Measurements from ENCODE around the gene KIF21B.

Gene KIF21B

DNA sequence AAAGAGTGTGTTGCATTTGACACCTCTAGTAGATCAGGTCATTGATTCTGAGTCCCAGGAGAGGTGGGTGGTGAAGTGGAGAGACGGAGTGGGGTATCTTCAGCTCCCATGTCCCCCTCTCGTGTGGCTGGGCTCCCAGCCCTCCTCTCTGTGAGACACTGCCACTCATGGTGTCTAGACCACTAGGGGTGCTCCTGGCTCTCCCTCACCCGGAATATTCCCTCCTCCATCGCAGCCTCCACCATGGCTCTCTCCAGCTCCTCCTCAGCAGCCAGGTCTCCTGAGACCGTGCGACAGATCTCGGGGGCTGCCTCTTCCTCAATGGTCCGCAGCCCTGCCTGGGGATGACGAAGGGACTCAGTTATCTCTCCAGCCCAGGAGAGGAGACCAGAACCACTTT, 20.6 kb upstream of the KIF21B start:
- no peak for DNase-seq (ENCODE audit: extremely low read depth in 1 of 2, low read depth in 1 of 2)

- no peak for DNase-seq (ENCODE audit: extremely low read depth in 1 of 2, low read depth in 1 of 2)
These were observed 19.4 kb upstream of the KIF21B start for GRCh38 chr1:201042779-201043461.

- no peak for DNase-seq (ENCODE audit: extremely low read depth in 1 of 2, low read depth in 1 of 2)
These were observed 17.5 kb upstream of the KIF21B start for GRCh38 chr1:201041011-201041410.

DNA sequence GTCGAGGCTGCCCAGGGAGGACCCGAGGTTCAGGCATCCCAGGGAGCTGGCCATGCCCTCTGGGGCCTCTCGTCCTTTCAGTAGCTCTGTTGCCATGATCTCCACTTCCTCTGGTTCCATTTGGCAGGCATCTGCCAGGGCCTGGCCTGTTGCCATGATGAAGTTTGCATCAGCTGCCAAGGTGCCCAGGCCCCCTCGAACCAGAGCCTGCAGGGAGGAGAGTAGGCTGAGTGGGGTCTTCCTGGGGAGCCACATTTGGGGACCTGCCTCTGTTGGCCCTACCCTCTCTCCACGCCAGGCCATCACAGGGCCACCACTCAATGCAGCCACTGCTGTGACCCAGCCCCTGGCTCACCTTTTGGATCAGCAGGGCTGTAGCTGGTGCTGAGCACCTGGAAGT, 16.4 kb upstream of the KIF21B start:
- DNase-seq (ENCODE audit: extremely low read depth in 1 of 2, low read depth in 1 of 2) = no peak

GRCh38 chr1:201039418-201039817, 15.9 kb upstream of the KIF21B start:
- no peak for DNase-seq (ENCODE audit: extremely low read depth in 1 of 2, low read depth in 1 of 2)

DNA sequence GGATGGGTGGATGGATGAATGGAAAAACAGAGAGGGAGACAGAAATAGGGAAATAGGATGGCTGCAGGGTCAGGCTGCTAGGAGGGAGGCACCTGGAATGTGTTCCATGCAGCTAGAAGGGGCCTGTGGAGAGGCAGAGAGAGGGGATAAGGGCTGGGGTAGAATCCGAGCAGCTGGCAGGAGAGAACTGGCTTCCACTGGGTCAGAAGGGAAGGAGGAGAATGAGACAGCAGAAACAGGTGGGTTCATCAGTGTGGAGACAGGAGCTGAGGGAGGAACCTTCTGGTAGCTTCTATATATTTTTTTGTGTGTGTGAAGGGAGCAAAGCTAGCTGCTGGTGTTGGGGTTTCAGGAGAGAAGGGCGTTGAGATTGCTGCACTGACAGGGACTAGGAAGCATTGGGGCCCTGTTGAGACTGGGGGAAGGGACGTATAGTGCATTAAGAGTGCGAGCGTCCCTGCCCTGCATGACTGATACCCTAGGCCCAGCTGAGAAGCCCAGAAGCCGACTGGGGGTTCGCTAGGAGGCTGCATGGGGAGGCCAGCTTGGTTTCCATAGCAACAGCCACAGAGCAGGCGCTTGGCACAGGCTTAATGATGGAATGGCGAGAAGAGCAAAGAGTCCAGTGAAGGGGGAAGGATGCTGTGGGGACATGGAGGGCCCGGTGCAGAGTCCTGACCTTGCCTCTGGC, 14.8 kb upstream of the KIF21B start:
- no peak for DNase-seq (ENCODE audit: extremely low read depth in 1 of 2, low read depth in 1 of 2)

DNA sequence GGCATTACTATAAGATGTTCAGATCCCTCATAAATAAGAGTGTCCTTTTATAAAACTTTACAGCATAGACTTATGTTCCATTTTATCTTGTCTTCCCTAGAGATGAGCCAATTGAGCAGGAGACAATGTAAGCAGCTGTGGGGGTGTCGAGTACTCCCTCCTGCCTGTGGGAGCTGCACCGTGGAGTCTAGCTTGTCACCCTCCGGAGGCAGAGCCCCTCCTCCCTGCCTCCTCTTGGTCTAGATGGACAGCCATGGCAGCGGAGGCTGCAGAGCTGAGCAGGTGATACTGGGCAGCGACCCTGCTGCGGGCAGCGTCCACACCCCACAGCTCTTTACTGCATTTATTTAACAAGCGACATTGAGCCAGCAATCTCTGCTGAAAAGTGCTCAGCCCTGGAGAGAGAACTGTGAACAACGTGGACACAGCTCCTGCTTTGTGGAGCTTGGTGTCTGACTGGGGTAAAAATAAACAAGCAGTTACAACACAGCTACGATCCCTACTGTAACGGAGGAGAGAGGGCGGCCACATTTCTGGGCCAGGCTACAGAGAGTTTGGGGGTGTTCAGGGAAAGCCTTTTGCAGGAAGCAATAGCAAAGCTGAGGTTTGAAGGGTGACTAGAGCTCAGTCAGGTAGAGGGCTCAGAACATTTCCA, 12.8 kb upstream of the KIF21B start:
- no peak for DNase-seq (ENCODE audit: extremely low read depth in 1 of 2, low read depth in 1 of 2)

DNA sequence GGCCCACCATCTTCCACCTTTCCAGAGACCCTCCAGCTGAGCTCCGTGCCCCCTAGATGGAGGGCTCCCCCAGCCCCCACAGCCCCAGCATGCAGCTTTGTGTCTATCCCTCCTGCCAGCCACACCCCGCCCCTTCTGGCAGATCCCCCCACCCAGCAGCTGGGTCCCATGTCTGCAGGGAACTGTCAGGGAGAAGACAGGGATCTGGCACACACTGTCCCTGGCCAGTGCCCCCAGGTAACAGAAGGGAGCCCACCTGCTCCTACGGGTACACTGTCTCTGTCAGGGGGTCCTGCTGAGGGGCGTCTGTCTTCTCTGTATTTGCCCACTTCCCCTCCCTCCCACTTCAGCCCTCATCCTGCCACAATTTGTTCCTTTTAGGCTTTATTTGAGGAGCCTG, 11.2 kb upstream of the KIF21B start:
- no peak for DNase-seq (ENCODE audit: extremely low read depth in 1 of 2, low read depth in 1 of 2)

- no peak for DNase-seq (ENCODE audit: extremely low read depth in 1 of 2, low read depth in 1 of 2)
These were observed 8.9 kb upstream of the KIF21B start for GRCh38 chr1:201032408-201032807.

GRCh38 chr1:201028461-201028889, 5.0 kb upstream of the KIF21B start:
- DNase-seq (ENCODE audit: extremely low read depth in 1 of 2, low read depth in 1 of 2) = no peak

DNA sequence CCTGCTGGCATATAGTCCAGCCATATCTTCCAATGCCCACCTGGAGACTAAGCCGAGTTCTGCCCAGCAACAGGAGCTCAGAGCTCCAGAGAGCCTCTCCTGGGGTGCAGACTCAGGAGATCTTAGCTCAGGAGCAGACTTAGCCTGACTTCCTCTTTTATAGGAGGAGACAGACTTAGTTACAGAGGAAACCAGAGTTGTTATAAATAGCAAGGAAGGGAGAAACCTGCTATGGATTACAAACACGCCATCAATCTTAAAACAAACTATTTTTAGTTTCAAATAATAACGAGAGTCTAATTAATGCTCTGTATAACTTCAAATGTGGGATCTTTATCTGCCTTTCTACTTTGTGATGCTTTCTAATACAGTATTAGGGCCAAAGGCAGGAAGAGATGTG, 3.3 kb upstream of the KIF21B start:
- no peak for DNase-seq (ENCODE audit: extremely low read depth in 1 of 2, low read depth in 1 of 2)

DNA sequence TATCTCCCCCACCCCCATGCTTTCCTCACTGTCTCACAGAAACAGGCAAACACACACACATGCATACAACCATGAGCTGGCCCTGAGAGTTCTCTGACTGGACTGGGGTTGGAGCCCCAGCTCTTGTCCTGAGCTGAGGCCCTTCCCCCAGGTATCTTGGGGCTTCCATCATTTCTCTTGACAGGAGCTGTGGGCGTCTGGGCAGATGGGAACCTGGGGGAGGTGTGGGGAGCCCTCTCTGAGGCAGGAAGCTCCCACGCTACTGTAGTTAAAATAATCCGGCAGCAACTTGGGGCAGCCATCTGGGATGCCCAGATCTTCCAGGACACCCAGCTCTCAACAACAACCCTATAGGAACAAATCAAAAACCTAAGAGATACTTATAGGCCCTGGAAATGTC, 2.7 kb upstream of the KIF21B start:
- DNase-seq (ENCODE audit: extremely low read depth in 1 of 2, low read depth in 1 of 2) = no peak

DNA sequence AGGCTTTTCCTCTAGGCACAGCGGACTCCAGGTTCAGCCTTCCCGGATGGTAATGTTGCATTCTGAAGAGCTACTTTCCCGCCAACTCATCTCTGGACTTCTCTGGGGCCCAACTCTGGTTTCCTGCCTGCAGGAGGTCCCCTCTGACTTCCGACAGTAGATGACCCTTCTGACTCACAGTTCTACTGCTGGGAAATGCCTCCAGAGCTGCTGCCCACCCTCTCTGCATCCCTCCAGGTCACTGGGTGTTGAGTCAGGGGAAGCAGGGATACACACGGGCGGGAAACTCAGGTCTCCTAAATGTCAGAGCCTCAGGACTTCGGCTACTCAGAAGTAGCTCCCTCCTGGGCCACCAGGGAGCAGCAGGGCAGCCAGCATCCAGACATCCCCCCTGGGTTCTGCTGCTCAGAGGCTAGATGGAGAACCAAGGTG, 2.1 kb upstream of the KIF21B start:
- DNase-seq (ENCODE audit: extremely low read depth in 1 of 2, low read depth in 1 of 2) = no peak

- DNase-seq (ENCODE audit: extremely low read depth in 1 of 2, low read depth in 1 of 2) = no peak
These were observed 1.1 kb upstream of the KIF21B start for GRCh38 chr1:201024625-201024998.

- no peak for DNase-seq (ENCODE audit: extremely low read depth in 1 of 2, low read depth in 1 of 2)
These were observed 558 bp upstream of the KIF21B start for GRCh38 chr1:201023920-201024624.

GRCh38 chr1:201022820-201023516, 546 bp downstream of the KIF21B start:
- DNase-seq (ENCODE audit: extremely low read depth in 1 of 2, low read depth in 1 of 2) = no peak

- DNase-seq (ENCODE audit: extremely low read depth in 1 of 2, low read depth in 1 of 2) = no peak
These were observed 1.1 kb downstream of the KIF21B start for GRCh38 chr1:201022493-201022819.

GRCh38 chr1:201021630-201022492, 1.7 kb downstream of the KIF21B start:
- DNase-seq (ENCODE audit: extremely low read depth in 1 of 2, low read depth in 1 of 2) = no peak

GRCh38 chr1:201020721-201021629, 2.5 kb downstream of the KIF21B start:
- no peak for DNase-seq (ENCODE audit: extremely low read depth in 1 of 2, low read depth in 1 of 2)
